Caco-2 (cell line): ENCODE data around the gene STK40. TPM values are rescaled to one million over a fixed set of nuclear protein-coding genes. Genes with fewer than 3 reads are reported as not detected.

Source experiments
- BruUV-seq: library from RNA; stranded (reverse); fragments of 400-500 nt; replicated peaks from 2 replicates; lab custom pipeline; 2021; lab: Mats Ljungman, UMichigan
- CTCF ChIA-PET: fragments of 300-600 bp; sonication (Branson Sonifier 250); formaldehyde crosslinking; loops from one replicate; lab custom pipeline; 2022; ENCODE audit warnings: antibody characterized with exemption; lab: Charles Lee
- POLR2A ChIA-PET: fragments of 300-600 bp; sonication (Branson Sonifier 250); formaldehyde crosslinking; loops from one replicate; lab custom pipeline; 2022; ENCODE audit warnings: antibody characterized with exemption; lab: Charles Lee
- DNase-seq, 2 experiments: peaks; one replicate each; pipeline versions ENCODE4 v3.0.0 to v3.0.0-alpha.2; 2020 to 2022
- H3K27me3 ChIP-seq: replicated peaks from 2 replicates; pipeline ENCODE4 v1.6.0; 2011; ENCODE audit warnings: low read length; ENCODE audit not compliant: control insufficient read depth, insufficient read depth
- H3K36me3 ChIP-seq: 2 replicates; pipeline ENCODE4 v1.5.1; 2011; ENCODE audit warnings: low read length; ENCODE audit not compliant: control insufficient read depth, insufficient read depth
- H3K4me1 ChIP-seq: fragments of 250-450 bp; sonication (Bioruptor Pico); 2 replicates; pipeline ENCODE4 v1.5.1; 2020; ENCODE audit warnings: mild to moderate bottlenecking
- H3K4me3 ChIP-seq: 2 replicates; pipeline ENCODE4 v1.5.1; 2011; ENCODE audit warnings: low read depth, mild to moderate bottlenecking, control low read depth, low read length
- H3K9me3 ChIP-seq: fragments of 250-450 bp; sonication (Bioruptor Pico); 2 replicates; pipeline ENCODE4 v1.5.1; 2020; ENCODE audit warnings: mild to moderate bottlenecking, moderate library complexity
- H3K27ac Mint-ChIP-seq: one replicate; pipeline ENCODE4 v1.8.0; 2022; ENCODE audit warnings: mixed read lengths; ENCODE audit not compliant: unreplicated experiment
- H3K27me3 Mint-ChIP-seq: one replicate; pipeline ENCODE4 v1.8.0; 2022; ENCODE audit warnings: mixed read lengths; ENCODE audit not compliant: insufficient read depth, unreplicated experiment
- H3K36me3 Mint-ChIP-seq: one replicate; pipeline ENCODE4 v1.8.0; 2022; ENCODE audit warnings: mild to moderate bottlenecking, mixed read lengths; ENCODE audit not compliant: insufficient read depth, unreplicated experiment
- H3K4me1 Mint-ChIP-seq: one replicate; pipeline ENCODE4 v1.8.0; 2022; ENCODE audit warnings: low read depth, mixed read lengths; ENCODE audit not compliant: unreplicated experiment
- H3K4me3 Mint-ChIP-seq: one replicate; pipeline ENCODE4 v1.8.0; 2022; ENCODE audit warnings: mild to moderate bottlenecking, moderate library complexity, mixed read lengths; ENCODE audit not compliant: unreplicated experiment
- H3K9me3 Mint-ChIP-seq: one replicate; pipeline ENCODE4 v1.8.0; 2022; ENCODE audit warnings: mixed read lengths; ENCODE audit not compliant: unreplicated experiment
- CTCF ChIP-seq, 2 experiments: fragments of 200-600 bp in 1 of 2; IDR thresholded peaks; 1 replicate in 1 of 2; 2 replicates in 1 of 2; pipeline versions ENCODE4 v1.5.1 to v1.8.0; 2011 to 2022; ENCODE audit warnings: antibody characterized with exemption in 1 of 2, control low read depth in 1 of 2, inconsistent platforms in 1 of 2, low read depth in 1 of 2, low read length in 1 of 2, mild to moderate bottlenecking in 1 of 2, moderate library complexity in 1 of 2; ENCODE audit not compliant: insufficient read depth in 1 of 2, severe bottlenecking in 1 of 2, unreplicated experiment in 1 of 2
- intact Hi-C: fragments of 100-400 bp; cut with micrococcal nuclease; formaldehyde crosslinking; loops from one replicate; pipeline ENCODE4 v1.10.0; 2022; ENCODE audit not compliant: unreplicated experiment
- total RNA-seq: library from RNA; stranded (reverse); gene quantifications from 2 replicates; pipeline ENCODE4 v1.2.3, GENCODE V29; 2022

STK40 gene
- total RNA-seq, 1 experiment from 2014 or later: 29.7 TPM

GRCh38 chr1:36366091-36366661, 19.5 kb downstream of the STK40 start:
- H3K27me3 Mint-ChIP-seq: no peaks in the 10 kb centered on the region
- H3K4me3 ChIP-seq: no peak overlapping the region
- H3K4me3 Mint-ChIP-seq: no peak overlapping the region
- H3K4me1 Mint-ChIP-seq: no peaks in the 10 kb centered on the region
- DNase-seq: no peak
- no peak for TF ChIP-seq CTCF (IDR thresholded peaks at IDR 0.05; ENCODE audit: insufficient read depth in 1 of 2, low read depth in 1 of 2, low read length in 1 of 2, severe bottlenecking in 1 of 2, unreplicated experiment in 1 of 2)
- H3K27me3 ChIP-seq: no peaks in the 10 kb centered on the region
- intact Hi-C loops: no loop called here
- H3K27ac Mint-ChIP-seq: no peak overlapping the region
- no TSS peak for BruUV-seq
- peaks cover 6% of the 10 kb centered on the region for H3K36me3 Mint-ChIP-seq
- ChIA-PET POLR2A (no interaction called here), CTCF (no interaction called here)
- no peaks in the 10 kb centered on the region for H3K9me3 ChIP-seq
- H3K36me3 ChIP-seq: no peaks in the 10 kb centered on the region
- H3K4me1 ChIP-seq: no peaks in the 10 kb centered on the region
- H3K9me3 Mint-ChIP-seq: no peaks in the 10 kb centered on the region

- intact Hi-C loops: no loop called here
- no peaks in the 10 kb centered on the region for H3K9me3 Mint-ChIP-seq
- no peak for DNase-seq
- Histone ChIP-seq H3K9me3 (no peaks in the 10 kb centered on the region), H3K4me3 (no peak overlapping the region), H3K27me3 (no peaks in the 10 kb centered on the region), H3K36me3 (no peaks in the 10 kb centered on the region), H3K4me1 (no peaks in the 10 kb centered on the region)
- POLR2A ChIA-PET: no interaction called here
- CTCF ChIA-PET: no interaction called here
- no peaks in the 10 kb centered on the region for H3K4me1 Mint-ChIP-seq
- peaks cover 6% of the 10 kb centered on the region for H3K36me3 Mint-ChIP-seq
- no peak for TF ChIP-seq CTCF (IDR thresholded peaks at IDR 0.05; ENCODE audit: insufficient read depth in 1 of 2, low read depth in 1 of 2, low read length in 1 of 2, severe bottlenecking in 1 of 2, unreplicated experiment in 1 of 2)
- no peak overlapping the region for H3K27ac Mint-ChIP-seq
- BruUV-seq: no TSS peak
- no peaks in the 10 kb centered on the region for H3K27me3 Mint-ChIP-seq
- H3K4me3 Mint-ChIP-seq: no peak overlapping the region
Observed at GRCh38 chr1:36365381-36365780, 20.3 kb downstream of the STK40 start.

- no peak overlapping the region for H3K4me3 ChIP-seq
- CTCF ChIA-PET: no interaction called here
- peaks cover under 1% of the 10 kb centered on the region; the same call in 1 of the 2 replicates for H3K36me3 ChIP-seq
- no peak for TF ChIP-seq CTCF (IDR thresholded peaks at IDR 0.05; ENCODE audit: insufficient read depth in 1 of 2, low read depth in 1 of 2, low read length in 1 of 2, severe bottlenecking in 1 of 2, unreplicated experiment in 1 of 2)
- H3K36me3 Mint-ChIP-seq: peaks cover 6% of the 10 kb centered on the region
- BruUV-seq: no TSS peak
- no peaks in the 10 kb centered on the region for H3K27me3 ChIP-seq
- intact Hi-C loops: no loop called here
- no peak overlapping the region for H3K27ac Mint-ChIP-seq
- no peaks in the 10 kb centered on the region for H3K27me3 Mint-ChIP-seq
- no peaks in the 10 kb centered on the region for H3K9me3 ChIP-seq
- no peak overlapping the region for H3K4me3 Mint-ChIP-seq
- POLR2A ChIA-PET: no interaction called here
- H3K4me1 ChIP-seq: no peaks in the 10 kb centered on the region
- no peaks in the 10 kb centered on the region for H3K4me1 Mint-ChIP-seq
- no peaks in the 10 kb centered on the region for H3K9me3 Mint-ChIP-seq
- no peak for DNase-seq
Observed at GRCh38 chr1:36359911-36360550, 25.7 kb downstream of the STK40 start.
